ENCODE results near the gene IL17C.

DNA sequence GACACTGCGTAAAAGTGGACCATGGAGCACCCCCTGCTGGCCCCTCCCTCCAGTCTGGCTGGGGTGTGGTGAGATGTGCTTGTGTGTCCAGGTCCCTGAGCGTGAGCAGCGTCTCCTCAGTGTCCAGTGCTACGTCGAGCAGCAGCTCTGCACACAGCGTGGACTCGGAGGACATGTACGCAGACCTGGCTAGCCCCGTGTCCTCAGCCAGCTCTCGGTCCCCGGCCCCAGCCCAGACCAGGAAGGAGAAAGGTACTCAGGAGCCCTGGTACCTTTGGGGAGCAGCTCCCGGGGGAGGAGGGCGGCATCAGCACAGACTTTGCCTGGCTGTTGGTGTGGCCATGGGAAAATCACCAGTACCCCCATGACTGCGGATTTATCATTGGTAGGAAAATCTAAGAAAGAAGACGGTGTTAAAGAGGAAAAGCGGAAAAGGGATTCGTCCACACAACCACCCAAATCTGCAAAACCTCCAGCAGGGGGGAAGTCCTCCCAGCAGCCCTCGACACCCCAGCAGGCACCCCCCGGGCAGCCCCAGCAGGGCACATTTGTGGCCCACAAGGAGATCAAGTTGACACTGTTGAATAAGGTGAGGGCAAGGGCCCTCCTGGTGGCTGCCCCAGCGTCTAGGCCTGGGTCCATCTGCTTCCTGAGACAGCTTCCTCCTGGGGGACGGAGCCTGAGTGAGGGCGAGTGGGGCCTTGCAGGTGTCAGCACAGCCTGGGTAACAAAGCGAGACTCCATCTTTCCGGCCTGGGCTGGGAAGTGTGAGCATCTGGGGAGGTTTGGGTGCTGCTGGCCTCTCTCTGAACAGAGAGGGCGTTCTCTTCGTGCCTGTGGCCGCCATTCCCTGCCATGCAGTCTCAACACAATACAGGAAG, 10.6 kb upstream of the IL17C start:
- no peak for TF ChIP-seq REST (IDR thresholded peaks at IDR 0.05; ENCODE audit: low read depth, low read length)
- TF ChIP-seq CTCF (IDR thresholded peaks at IDR 0.05) = no peak
- no peak for TF ChIP-seq GABPA (IDR thresholded peaks at IDR 0.05; ENCODE audit: low read depth)
- no peak for TF ChIP-seq NFIC (IDR thresholded peaks at IDR 0.05; ENCODE audit: borderline replicate concordance)
- TF ChIP-seq RAD21 (IDR thresholded peaks at IDR 0.05; ENCODE audit: low read length) = no peak
- no peak for TF ChIP-seq GATA2 (CRISPR knock-in tag; IDR thresholded peaks at IDR 0.05)
- no peak for TF ChIP-seq FOSL2 (IDR thresholded peaks at IDR 0.05; ENCODE audit: borderline replicate concordance, low read depth)
- no peak for TF ChIP-seq POLR2AphosphoS5 (IDR thresholded peaks at IDR 0.05; ENCODE audit: low read depth, low read length)
- no peak for TF ChIP-seq EP300 (IDR thresholded peaks at IDR 0.05; ENCODE audit: borderline replicate concordance in 1 of 2, low read depth in 1 of 2, low read length in 1 of 2)

Data from SK-N-SH (cell line).